Lower leg skin (tissue), 4 donors: ENCODE measurements around the gene ATP9A. TPM values are rescaled to one million over a fixed set of nuclear protein-coding genes. Genes with fewer than 3 reads are reported as not detected.

ENCODE experiments used
- DNase-seq, 2 donors: peaks; one replicate each; pipeline ENCODE4 v3.0.0-alpha.2; 2019; ENCODE audit warnings: low spot score in 2 of 2
- H3K4me3 ChIP-seq: fragments of 200-600 bp; sonication (generic); 2 replicates; pipeline ENCODE4 v1.5.1; 2017; ENCODE audit warnings: mild to moderate bottlenecking, low read depth; ENCODE audit not compliant: poor library complexity, severe bottlenecking
- POLR2A ChIP-seq, 2 donors: fragments of 450-650 bp; IDR thresholded peaks; one replicate each; pipeline ENCODE4 v1.6.1; 2016 to 2017; ENCODE audit warnings: antibody characterized with exemption in 2 of 2, mild to moderate bottlenecking in 1 of 2, moderate library complexity in 1 of 2
- WGBS, 2 donors: methylation state at CpG; one replicate each; pipeline ENCODE4 v1.1.5; 2018; 5-methylcytosine and 5-hydroxymethylcytosine counted together
- intact Hi-C: fragments of 100-400 bp; cut with DNase I; formaldehyde crosslinking; loops from one replicate; pipeline ENCODE4 v1.15.0; 2023; ENCODE audit warnings: low total_unique reads
- total RNA-seq, 4 donors: library from RNA; depleted of rRNA; stranded (reverse); fragments of >200 nt; gene quantifications; one replicate each; pipeline ENCODE4 v1.1.0, GENCODE V29; 2016
- TF ChIP-seq, protein P1 (sequence below), 3 donors: fragments of 450-650 bp; IDR thresholded peaks; one replicate each; pipeline ENCODE4 v1.5.1; 2016; ENCODE audit warnings: antibody characterized with exemption in 3 of 3, mild to moderate bottlenecking in 3 of 3, moderate library complexity in 2 of 3

The ATP9A gene
- total RNA-seq, 4 donors from 2014 or later = 14.1 to 23.6 (median 16.1) TPM

DNA sequence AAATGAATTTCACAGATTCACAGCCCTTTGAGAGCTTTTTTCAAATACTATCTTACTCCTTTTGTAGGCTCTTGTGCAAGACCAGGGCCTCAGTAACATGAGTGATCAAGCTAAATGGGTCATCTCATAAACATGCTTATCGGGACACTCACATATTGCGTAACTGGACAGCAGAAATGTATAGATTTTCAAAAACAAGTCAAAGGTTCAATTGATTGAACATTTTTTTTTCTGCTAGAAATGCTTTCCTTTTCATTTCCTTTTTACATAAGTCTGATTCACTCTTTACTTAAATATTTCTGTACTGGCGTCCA lies 42.8 kb upstream of the ATP9A start:
- intact Hi-C loops = no loop called here

DNA sequence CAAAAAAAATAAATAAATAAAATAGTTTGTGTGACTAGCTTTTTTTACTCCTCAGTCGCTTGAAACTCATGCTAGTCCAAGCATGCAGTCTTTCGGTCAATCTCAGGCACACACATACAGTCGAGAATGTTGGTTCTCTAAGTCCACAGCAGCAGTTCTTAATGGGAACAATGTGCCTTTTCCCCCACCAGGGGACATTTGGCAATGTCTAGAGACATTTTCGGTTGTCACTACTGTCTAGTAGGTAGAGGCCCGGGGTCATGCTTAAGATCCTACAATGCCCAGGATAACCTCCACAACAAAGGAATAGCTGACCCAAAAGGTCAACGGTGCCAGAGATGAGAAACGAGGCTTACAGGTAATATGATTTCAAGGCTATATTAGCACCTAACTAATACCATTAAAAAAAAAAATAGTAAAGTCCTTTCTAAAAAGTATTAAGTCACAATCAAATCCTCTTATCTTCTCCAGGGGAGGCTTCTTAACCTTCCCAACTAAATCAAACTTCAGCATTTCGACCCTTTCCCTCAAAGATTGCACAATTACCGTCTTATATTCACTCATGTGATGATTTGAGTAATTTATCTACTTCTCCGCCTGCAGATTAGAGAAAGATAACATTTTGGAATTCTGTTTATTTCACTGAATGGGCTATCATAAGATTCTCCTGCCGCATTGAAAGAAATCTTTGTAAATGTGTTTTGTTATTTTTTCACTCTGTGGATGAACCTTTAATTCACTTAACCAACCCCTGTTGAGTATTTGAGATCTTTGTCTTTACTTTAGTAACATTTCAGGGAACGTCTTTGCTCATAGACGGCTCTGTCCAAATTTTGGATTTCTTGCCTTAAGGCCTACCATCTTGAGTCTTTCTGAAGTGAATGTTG lies 42.2 kb upstream of the ATP9A start:
- no peak for TF ChIP-seq POLR2A (IDR thresholded peaks at IDR 0.05)
- TF ChIP-seq, protein P1, sequence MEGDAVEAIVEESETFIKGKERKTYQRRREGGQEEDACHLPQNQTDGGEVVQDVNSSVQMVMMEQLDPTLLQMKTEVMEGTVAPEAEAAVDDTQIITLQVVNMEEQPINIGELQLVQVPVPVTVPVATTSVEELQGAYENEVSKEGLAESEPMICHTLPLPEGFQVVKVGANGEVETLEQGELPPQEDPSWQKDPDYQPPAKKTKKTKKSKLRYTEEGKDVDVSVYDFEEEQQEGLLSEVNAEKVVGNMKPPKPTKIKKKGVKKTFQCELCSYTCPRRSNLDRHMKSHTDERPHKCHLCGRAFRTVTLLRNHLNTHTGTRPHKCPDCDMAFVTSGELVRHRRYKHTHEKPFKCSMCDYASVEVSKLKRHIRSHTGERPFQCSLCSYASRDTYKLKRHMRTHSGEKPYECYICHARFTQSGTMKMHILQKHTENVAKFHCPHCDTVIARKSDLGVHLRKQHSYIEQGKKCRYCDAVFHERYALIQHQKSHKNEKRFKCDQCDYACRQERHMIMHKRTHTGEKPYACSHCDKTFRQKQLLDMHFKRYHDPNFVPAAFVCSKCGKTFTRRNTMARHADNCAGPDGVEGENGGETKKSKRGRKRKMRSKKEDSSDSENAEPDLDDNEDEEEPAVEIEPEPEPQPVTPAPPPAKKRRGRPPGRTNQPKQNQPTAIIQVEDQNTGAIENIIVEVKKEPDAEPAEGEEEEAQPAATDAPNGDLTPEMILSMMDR (IDR thresholded peaks at IDR 0.05) = no peak
- no peak for DNase-seq
- intact Hi-C loops = no loop called here
- H3K4me3 ChIP-seq = no peak overlapping the region
- 92 to 94% methylated on average over 13 of the region's 13 CpGs for whole genome bisulfite sequencing, 2 donors

More for the DNA sequence above, 42.8 kb upstream of the ATP9A start:
- no peak for DNase-seq
- no peak for TF ChIP-seq POLR2A (IDR thresholded peaks at IDR 0.05)
- TF ChIP-seq, protein P1 (IDR thresholded peaks at IDR 0.05) = no peak
- 90 to 93% methylated on average over 3 of the region's 3 CpGs for WGBS, 2 donors
- no peak overlapping the region for H3K4me3 ChIP-seq

DNA sequence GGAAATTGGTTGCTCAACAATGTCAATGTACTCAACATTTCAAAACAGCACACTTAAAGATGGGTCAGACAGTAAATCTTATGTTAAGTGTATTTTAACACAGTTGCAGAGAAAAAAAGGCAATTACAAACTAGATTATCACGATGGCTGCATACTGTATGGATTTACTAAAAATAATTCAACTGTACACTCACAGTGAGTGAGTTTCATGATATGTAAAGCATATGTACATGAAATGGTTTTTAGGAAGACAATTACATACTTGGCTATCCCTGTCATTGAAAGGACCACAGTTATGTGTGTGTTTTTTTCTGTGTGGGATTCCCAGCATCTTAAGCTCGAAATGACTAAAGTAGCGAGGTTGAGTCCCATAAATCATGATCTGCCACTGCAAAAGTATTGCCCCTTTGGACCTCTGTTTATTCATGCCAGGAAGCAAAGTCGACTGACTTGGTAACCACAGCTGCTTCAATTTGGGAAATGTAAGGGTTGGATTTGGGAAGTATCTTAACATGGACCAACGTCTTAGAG lies 39.6 kb upstream of the ATP9A start:
- WGBS, 2 donors = 62 to 65% methylated on average over 5 of the region's 5 CpGs
- intact Hi-C loops = no loop called here
- no peak overlapping the region for H3K4me3 ChIP-seq
- no peak for DNase-seq
- no peak for TF ChIP-seq POLR2A (IDR thresholded peaks at IDR 0.05)
- TF ChIP-seq, protein P1 (IDR thresholded peaks at IDR 0.05) = no peak

DNA sequence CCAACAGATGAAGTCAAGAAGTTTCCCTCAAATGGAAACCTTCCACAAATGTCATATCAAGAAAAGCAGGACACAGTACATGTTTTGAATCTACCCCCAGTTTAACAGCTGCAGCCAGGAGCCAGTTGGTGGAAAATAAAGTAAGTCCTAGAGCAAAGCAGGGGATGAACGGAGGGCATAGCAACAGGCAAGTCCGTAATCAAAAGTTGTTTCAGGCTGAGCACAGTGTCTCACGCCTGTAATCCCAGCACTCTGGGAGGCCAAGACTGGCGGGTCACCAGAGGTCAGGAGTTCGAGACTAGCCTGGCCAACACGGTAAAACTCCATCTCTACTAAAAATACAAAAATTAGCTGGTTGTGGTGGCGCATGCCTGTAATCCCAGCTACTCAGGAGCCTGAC lies 36.6 kb upstream of the ATP9A start:
- TF ChIP-seq, protein P1 (IDR thresholded peaks at IDR 0.05) = no peak
- TF ChIP-seq POLR2A (IDR thresholded peaks at IDR 0.05) = no peak
- WGBS, 2 donors = 89 to 90% methylated on average over 7 of the region's 7 CpGs
- intact Hi-C loops = no loop called here
- peak in 1 of 2 donors; percentile 1 for DNase-seq
- H3K4me3 ChIP-seq = no peak overlapping the region

DNA sequence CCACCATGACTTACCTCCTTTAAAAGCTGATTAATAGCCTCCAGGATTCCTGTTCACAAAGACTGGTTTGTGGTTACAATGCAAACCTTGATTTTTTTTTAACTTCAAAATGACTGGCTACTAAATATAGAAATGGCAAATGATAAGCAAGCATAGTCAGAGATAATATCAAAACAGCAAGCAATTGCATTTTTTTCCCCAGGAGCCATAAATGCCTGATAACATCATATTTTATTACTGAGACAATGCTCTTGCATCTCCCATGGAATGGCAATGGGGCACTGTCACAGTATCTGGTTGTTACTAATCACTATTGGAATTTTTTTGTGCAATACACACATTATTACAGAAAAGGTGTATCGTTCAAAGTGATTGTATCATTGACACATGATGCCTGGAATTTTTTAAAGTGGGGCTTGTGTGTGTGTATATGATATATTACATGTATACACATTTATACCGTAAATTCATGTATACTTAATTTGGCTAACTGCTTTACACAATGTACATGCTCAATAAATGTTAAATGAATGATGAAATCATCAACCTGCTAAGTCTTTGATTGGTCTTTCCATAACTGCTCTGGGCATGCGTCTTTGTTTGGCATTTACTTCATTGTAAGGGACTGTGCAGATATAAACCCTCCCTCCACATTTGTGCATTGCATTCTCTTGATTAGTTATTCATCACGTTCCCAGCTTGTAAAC lies 35.1 kb upstream of the ATP9A start:
- H3K4me3 ChIP-seq = no peak overlapping the region
- intact Hi-C loops = no loop called here
- WGBS, 2 donors = 58 to 63% methylated on average over 4 of the region's 4 CpGs
- no peak for DNase-seq
- TF ChIP-seq, protein P1 (IDR thresholded peaks at IDR 0.05) = no peak
- TF ChIP-seq POLR2A (IDR thresholded peaks at IDR 0.05) = no peak
